ENCODE measurements around the gene ZDHHC11.

GRCh38 chr5:851076-851475, 290 bp upstream of the ZDHHC11 start:
- TF ChIP-seq, protein P1, sequence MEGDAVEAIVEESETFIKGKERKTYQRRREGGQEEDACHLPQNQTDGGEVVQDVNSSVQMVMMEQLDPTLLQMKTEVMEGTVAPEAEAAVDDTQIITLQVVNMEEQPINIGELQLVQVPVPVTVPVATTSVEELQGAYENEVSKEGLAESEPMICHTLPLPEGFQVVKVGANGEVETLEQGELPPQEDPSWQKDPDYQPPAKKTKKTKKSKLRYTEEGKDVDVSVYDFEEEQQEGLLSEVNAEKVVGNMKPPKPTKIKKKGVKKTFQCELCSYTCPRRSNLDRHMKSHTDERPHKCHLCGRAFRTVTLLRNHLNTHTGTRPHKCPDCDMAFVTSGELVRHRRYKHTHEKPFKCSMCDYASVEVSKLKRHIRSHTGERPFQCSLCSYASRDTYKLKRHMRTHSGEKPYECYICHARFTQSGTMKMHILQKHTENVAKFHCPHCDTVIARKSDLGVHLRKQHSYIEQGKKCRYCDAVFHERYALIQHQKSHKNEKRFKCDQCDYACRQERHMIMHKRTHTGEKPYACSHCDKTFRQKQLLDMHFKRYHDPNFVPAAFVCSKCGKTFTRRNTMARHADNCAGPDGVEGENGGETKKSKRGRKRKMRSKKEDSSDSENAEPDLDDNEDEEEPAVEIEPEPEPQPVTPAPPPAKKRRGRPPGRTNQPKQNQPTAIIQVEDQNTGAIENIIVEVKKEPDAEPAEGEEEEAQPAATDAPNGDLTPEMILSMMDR (conservative IDR thresholded peaks at IDR 0.05 in 1 of 2, IDR thresholded peaks at IDR 0.05 in 1 of 2; ENCODE audit: extremely low read depth in 1 of 2, insufficient read depth in 1 of 2, low read depth in 1 of 2, low read length in 2 of 2), result no peak
- TF ChIP-seq EZH2 (IDR thresholded peaks at IDR 0.05; ENCODE audit: borderline replicate concordance, low read length), result no peak
